Activated CD4-positive, alpha-beta memory T cell treated with anti-CD3 and anti-CD28 coated beads for 36 hours (primary cell): ENCODE results near the gene FARP1. TPM values are rescaled to one million over a fixed set of nuclear protein-coding genes. Genes with fewer than 3 reads are reported as not detected.

Experiments
- CTCF ChIA-PET: fragments of 350-600 bp; sonication (Branson Sonifier 250); formaldehyde crosslinking; loops from one replicate; lab custom pipeline; 2021; ENCODE audit warnings: antibody characterized with exemption, inconsistent platforms; lab: Charles Lee
- POLR2A ChIA-PET: fragments of 350-600 bp; sonication (Branson Sonifier 250); formaldehyde crosslinking; loops from one replicate; lab custom pipeline; 2021; ENCODE audit warnings: antibody characterized with exemption; lab: Charles Lee
- DNase-seq: peaks from one replicate; pipeline ENCODE4 v3.0.0-alpha.2; 2020
- H3K27ac Mint-ChIP-seq: one replicate; pipeline ENCODE4 v1.8.0; 2021; ENCODE audit warnings: mixed read lengths
- H3K27me3 Mint-ChIP-seq: one replicate; pipeline ENCODE4 v1.8.0; 2021; ENCODE audit warnings: mixed read lengths
- H3K36me3 Mint-ChIP-seq: one replicate; pipeline ENCODE4 v1.8.0; 2021; ENCODE audit warnings: mixed read lengths
- H3K4me1 Mint-ChIP-seq: one replicate; pipeline ENCODE4 v1.8.0; 2021; ENCODE audit warnings: low read depth, mixed read lengths
- H3K4me3 Mint-ChIP-seq: one replicate; pipeline ENCODE4 v1.8.0; 2021; ENCODE audit warnings: mild to moderate bottlenecking, mixed read lengths
- H3K9me3 Mint-ChIP-seq: one replicate; pipeline ENCODE4 v1.8.0; 2021; ENCODE audit warnings: mixed read lengths
- intact Hi-C: fragments of 100-400 bp; cut with micrococcal nuclease; formaldehyde crosslinking; loops from one replicate; pipeline ENCODE4 v1.15.1; 2023
- total RNA-seq, 2 experiments: library from RNA; stranded (reverse); gene quantifications; one replicate each; pipeline ENCODE4 v1.2.3, GENCODE V29; 2021

The FARP1 gene
- total RNA-seq, 2 experiments from 2014 or later = 0.56 to 0.64 TPM

DNA sequence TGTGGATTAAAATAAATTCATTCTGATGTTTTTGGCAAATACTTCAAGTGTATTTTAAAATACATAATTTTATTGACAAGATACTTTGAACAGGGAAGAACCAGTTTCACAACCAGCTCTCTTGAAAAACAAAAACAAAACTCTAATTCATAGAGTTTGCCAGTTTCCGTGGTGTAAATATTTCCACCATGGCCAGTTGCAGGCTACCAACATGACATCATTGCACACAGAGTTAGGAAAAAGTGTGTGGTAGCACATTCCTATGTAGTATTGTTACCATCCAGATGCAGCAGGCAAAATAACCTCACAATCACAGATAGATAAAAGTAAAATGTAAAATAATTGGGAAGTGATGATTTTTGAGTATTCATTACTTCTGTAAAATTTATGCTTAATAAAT, 41.9 kb downstream of the FARP1 start:
- no peak overlapping the region for H3K27ac Mint-ChIP-seq
- DNase-seq = no peak
- H3K36me3 Mint-ChIP-seq = no peaks in the 10 kb centered on the region
- intact Hi-C loops = no loop called here
- ChIA-PET CTCF (no interaction called here), POLR2A (no interaction called here)
- no peaks in the 10 kb centered on the region for H3K9me3 Mint-ChIP-seq
- H3K27me3 Mint-ChIP-seq = peaks cover 7% of the 10 kb centered on the region
- no peaks in the 10 kb centered on the region for H3K4me1 Mint-ChIP-seq
- no peak overlapping the region for H3K4me3 Mint-ChIP-seq

DNA sequence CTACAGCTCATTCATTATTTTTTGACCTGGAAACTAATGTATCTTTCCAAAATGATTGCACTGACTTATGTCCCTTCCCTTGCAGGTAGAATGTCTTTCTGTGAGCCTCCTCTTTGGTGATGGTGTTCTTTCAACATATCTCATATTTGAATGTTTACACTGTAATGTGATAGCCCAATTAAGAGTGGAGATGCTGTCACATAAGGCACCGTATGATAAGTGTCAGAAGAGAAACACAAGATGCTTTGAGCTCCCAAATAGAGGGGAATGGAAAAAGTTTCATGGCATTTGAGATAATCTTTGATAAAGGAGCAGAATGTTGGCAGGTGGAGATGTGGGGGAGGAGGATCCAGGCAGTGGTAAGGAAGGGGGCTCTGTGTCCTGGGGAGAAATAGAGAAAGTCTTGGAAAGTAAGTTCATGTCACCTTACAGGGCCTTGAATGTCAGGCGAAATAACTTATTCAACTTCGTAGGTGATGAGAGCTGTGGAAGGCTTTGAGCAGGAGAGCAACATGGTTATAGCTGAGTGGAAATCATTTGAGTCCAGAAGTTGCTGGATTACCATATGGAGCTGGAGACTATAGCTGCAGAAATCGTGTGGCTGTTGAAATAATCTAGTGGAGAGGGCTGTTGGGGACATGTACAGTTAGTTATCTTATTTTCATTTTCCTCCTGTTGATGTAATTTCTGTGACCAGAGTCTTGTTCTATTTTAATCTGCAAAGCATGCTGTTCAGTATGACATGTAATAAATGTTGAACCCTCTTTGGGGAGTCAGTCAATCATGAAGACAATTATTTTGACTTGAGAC, 44.5 kb downstream of the FARP1 start:
- H3K36me3 Mint-ChIP-seq = no peaks in the 10 kb centered on the region
- H3K4me3 Mint-ChIP-seq = no peak overlapping the region
- no peak overlapping the region for H3K27ac Mint-ChIP-seq
- no peaks in the 10 kb centered on the region for H3K4me1 Mint-ChIP-seq
- intact Hi-C loops = no loop called here
- POLR2A ChIA-PET = interaction anchor here (0.5 kb wide), 1 partner anchor 437 kb away, joined by 3 read pairs; no protein-coding TSS in a partner anchor
- H3K9me3 Mint-ChIP-seq = no peaks in the 10 kb centered on the region
- CTCF ChIA-PET = no interaction called here
- DNase-seq = no peak
- H3K27me3 Mint-ChIP-seq = peaks cover 7% of the 10 kb centered on the region

DNA sequence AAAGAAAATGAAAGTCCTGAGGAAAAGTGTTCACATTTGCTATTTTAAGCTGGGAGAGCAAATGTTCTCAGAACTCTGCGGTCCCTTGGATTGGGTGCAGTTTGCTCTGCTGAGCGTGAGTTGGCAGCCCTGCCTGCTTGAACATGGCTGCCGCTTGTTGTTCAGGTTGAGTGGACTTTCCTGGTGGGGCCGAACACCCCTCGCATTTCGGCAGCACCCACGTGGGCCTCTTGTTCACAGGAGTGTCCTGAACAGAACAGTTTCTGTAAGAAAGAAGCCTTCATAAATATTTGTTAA, 45.0 kb downstream of the FARP1 start:
- Mint-ChIP-seq H3K4me3 (no peak overlapping the region), H3K27me3 (peaks cover 7% of the 10 kb centered on the region), H3K9me3 (no peaks in the 10 kb centered on the region), H3K36me3 (no peaks in the 10 kb centered on the region), H3K4me1 (no peaks in the 10 kb centered on the region), H3K27ac (no peak overlapping the region)
- intact Hi-C loops = no loop called here
- DNase-seq = no peak
- CTCF ChIA-PET = no interaction called here
- POLR2A ChIA-PET = no interaction called here

DNA sequence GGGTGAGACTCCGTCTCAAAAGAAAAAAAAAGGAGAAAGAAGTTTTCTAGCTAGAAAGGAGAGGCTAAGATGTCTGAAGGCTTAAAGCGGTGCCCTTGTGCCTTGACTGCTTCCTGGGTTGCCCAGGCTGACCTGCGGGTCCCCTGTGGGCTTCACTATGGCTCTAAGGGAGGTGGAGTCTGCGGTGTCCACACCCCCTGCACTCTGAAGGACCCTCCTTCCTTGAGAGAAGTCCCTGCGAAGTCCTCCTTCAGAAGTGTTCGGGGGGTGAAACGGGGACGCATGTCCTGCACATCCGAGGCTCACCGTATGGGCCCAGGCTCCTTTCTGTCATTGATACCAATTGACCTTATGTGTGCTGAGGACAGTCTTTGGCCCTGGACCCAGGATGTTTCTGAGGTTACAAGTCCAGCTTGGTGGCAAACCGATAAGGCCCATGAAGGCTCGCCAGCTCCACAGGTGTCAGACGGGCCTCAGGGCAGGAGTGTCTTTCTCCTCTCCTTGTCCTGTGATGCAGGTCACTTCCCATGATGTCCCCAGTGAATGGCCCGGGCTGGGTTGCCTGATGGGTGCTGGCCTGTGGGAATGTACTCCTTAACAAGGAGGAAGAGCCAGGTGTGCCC, 45.8 kb downstream of the FARP1 start:
- H3K36me3 Mint-ChIP-seq = no peaks in the 10 kb centered on the region
- ChIA-PET POLR2A (no interaction called here), CTCF (no interaction called here)
- no peaks in the 10 kb centered on the region for H3K4me1 Mint-ChIP-seq
- no peak for DNase-seq
- H3K4me3 Mint-ChIP-seq = no peak overlapping the region
- H3K27ac Mint-ChIP-seq = no peak overlapping the region
- no peaks in the 10 kb centered on the region for H3K9me3 Mint-ChIP-seq
- H3K27me3 Mint-ChIP-seq = peaks cover 7% of the 10 kb centered on the region
- intact Hi-C loops = no loop called here

DNA sequence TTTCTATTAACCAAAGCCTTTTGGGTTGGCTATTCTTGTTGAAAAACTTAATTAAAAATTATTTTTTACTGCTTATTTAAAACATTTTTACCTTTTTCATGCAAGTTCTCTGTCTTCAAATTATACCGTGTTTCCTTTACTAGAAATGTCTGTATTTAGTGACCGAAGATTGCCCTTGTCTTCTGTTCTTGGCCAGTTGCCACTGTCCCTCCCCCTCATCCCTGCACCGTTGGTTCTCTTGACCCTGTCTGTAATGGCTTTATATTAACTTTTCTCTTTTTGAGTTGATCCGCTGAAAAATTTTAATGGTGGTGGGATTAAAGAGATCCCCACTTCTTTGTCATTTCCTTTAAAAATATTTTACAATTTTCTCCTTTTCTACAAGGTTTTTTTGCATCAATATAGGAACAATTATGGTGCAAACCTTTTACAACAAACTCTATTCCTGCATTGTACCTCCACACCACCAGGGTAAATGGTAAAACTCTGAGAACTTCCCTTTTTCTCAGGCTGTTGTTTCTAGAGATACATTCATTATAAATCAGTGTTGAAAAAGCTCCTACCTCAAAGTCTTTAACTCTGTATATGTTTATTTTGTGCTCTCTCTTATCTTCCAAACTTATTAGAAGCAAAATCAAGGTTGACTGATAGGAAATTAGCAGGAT, 47.1 kb downstream of the FARP1 start:
- H3K27me3 Mint-ChIP-seq = peaks cover 7% of the 10 kb centered on the region
- DNase-seq = no peak
- intact Hi-C loops = no loop called here
- H3K27ac Mint-ChIP-seq = no peak overlapping the region
- H3K4me1 Mint-ChIP-seq = no peaks in the 10 kb centered on the region
- CTCF ChIA-PET = interaction anchor here (0.6 kb wide), 1 partner anchor 34 kb away, joined by 3 read pairs; no protein-coding TSS in a partner anchor
- H3K36me3 Mint-ChIP-seq = no peaks in the 10 kb centered on the region
- POLR2A ChIA-PET = no interaction called here
- no peaks in the 10 kb centered on the region for H3K9me3 Mint-ChIP-seq
- no peak overlapping the region for H3K4me3 Mint-ChIP-seq

DNA sequence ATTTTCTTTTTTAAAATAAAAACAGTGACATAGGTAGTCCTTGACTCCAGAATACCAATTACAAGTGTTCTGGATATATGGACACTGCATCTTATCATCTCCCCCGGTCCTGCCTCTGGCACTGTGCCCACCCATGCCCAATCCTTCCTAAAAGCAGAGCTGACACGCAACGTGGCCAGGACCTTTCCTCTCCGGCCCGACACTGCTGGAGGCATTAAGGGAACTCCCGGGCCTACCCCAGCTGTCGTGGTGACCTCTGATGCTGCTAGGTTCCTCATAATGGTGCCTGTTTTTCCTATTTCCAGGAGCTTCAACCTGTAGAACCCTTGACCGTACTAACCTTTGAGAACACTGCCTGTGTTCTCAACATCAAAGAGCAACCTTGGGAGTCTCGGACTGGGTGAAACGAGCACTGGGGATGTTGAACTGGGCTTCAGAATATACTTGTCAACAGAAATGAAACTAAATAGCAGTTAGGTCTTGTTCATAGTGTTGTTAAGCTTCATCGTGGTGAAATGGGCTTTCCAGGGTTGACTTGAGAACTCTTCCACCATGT, 48.1 kb downstream of the FARP1 start:
- ChIA-PET CTCF (interaction anchor here (0.6 kb wide), 1 partner anchor 35 kb away, joined by 3 read pairs; no protein-coding TSS in a partner anchor), POLR2A (no interaction called here)
- H3K4me3 Mint-ChIP-seq = no peak overlapping the region
- H3K36me3 Mint-ChIP-seq = no peaks in the 10 kb centered on the region
- H3K27ac Mint-ChIP-seq = no peak overlapping the region
- H3K27me3 Mint-ChIP-seq = peaks cover 7% of the 10 kb centered on the region
- H3K9me3 Mint-ChIP-seq = no peaks in the 10 kb centered on the region
- intact Hi-C loops = no loop called here
- H3K4me1 Mint-ChIP-seq = no peaks in the 10 kb centered on the region
- no peak for DNase-seq

DNA sequence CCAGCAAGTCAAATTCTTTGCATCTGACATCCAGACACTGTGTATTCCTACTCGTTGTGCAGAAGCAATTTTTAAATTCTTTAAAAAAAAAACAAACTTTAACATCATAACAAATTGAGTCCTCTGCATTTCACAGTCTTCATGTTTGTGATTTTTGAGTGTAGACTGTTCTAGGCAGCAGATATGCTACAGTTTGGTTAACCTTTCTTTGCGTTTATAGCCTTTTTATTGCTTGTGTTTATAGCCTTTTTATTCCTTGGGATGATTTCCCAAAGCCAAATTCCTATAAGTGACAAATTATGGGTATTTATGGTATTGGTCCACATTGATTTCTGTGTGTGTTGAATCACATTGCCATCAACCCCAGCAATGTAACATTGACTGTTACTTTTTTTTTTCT, 49.1 kb downstream of the FARP1 start:
- intact Hi-C loops = no loop called here
- no peaks in the 10 kb centered on the region for H3K36me3 Mint-ChIP-seq
- H3K9me3 Mint-ChIP-seq = no peaks in the 10 kb centered on the region
- POLR2A ChIA-PET = no interaction called here
- peaks cover 4% of the 10 kb centered on the region for H3K27me3 Mint-ChIP-seq
- no peaks in the 10 kb centered on the region for H3K4me1 Mint-ChIP-seq
- no peak for DNase-seq
- no peak overlapping the region for H3K27ac Mint-ChIP-seq
- no peak overlapping the region for H3K4me3 Mint-ChIP-seq
- CTCF ChIA-PET = no interaction called here

DNA sequence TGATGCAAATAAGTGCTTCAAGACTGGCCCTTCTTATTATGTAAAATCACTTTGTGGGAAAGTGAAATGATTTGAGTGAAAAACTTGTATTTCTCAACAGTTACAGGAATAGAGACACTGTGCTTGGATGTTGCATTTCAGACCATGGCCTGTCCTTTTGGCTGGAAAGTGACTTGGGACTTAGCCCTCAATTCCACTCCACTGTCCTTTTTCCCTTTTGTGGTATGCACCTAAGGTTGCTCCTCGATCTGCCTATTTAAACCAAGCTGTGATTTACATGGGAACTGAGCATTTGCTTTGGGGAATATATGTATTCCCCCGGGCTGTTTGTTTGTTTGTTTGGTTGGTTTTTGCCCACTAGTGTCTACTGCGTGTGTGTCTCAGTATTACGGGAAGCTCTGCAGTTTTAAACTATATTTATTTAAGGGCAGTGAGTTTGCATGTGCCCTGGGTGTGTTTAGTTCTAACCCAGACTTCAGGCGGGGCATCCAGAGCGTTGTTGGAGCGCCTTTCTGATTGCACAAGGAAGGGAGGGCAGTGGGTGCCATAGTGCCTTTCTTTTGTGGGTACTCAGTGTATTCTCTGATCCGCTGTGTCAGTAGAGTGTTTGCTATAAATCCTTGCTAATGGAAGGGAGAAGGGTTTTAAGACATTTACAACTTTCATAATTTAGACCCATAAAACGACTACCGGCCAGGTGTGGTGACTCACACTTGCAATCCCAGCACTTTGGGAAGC, 52.3 kb downstream of the FARP1 start:
- Mint-ChIP-seq H3K9me3 (no peaks in the 10 kb centered on the region), H3K27me3 (no peaks in the 10 kb centered on the region), H3K36me3 (no peaks in the 10 kb centered on the region), H3K4me1 (no peaks in the 10 kb centered on the region), H3K4me3 (no peak overlapping the region), H3K27ac (no peak overlapping the region)
- CTCF ChIA-PET = no interaction called here
- DNase-seq = no peak
- POLR2A ChIA-PET = no interaction called here
- intact Hi-C loops = no loop called here

DNA sequence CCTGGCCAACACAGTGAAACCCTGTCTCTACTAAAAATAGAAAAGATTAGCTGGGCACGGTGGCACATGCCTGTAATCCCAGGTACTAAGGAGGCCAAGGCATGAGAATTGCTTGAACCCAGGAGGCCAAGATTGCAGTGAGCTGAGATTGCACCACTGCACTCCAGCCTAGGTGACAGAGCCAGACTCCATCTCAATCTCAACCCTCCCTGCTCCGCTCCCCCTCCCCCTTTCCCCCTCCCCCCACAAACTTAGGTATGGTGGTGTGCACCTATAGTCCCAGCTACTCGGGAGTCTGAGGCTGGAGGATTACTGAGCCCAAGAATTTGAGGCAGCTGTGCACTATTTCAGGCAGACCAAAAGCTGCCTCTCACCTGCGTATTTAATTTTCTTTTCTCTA, 55.8 kb downstream of the FARP1 start:
- Mint-ChIP-seq H3K4me3 (no peak overlapping the region), H3K27ac (no peak overlapping the region), H3K9me3 (no peaks in the 10 kb centered on the region), H3K36me3 (no peaks in the 10 kb centered on the region), H3K4me1 (no peaks in the 10 kb centered on the region), H3K27me3 (peaks cover 2% of the 10 kb centered on the region)
- ChIA-PET POLR2A (no interaction called here), CTCF (no interaction called here)
- DNase-seq = no peak
- intact Hi-C loops = no loop called here

DNA sequence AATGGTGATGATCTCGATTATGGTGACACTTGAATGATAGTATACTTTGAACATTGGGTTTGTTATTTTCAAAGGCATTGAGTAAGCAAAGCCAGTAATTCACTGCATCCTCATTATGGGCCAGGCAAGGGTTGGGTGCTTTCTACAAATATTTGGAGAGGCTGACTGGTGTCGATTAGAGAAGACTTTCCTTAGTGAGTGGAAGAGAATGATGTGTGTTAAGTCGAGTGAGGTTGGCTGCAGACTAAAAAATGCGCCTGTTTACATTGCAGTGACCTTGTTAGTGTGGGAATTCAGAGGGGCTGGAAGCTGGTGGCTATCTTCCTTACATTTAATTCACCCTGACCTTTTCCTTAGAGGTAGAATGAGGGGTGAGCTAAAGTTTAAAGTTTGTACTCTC, 56.6 kb downstream of the FARP1 start:
- Mint-ChIP-seq H3K4me1 (no peaks in the 10 kb centered on the region), H3K9me3 (no peaks in the 10 kb centered on the region), H3K27me3 (peaks cover 2% of the 10 kb centered on the region), H3K4me3 (no peak overlapping the region), H3K27ac (no peak overlapping the region), H3K36me3 (no peaks in the 10 kb centered on the region)
- no peak for DNase-seq
- intact Hi-C loops = no loop called here
- POLR2A ChIA-PET = no interaction called here
- CTCF ChIA-PET = no interaction called here

DNA sequence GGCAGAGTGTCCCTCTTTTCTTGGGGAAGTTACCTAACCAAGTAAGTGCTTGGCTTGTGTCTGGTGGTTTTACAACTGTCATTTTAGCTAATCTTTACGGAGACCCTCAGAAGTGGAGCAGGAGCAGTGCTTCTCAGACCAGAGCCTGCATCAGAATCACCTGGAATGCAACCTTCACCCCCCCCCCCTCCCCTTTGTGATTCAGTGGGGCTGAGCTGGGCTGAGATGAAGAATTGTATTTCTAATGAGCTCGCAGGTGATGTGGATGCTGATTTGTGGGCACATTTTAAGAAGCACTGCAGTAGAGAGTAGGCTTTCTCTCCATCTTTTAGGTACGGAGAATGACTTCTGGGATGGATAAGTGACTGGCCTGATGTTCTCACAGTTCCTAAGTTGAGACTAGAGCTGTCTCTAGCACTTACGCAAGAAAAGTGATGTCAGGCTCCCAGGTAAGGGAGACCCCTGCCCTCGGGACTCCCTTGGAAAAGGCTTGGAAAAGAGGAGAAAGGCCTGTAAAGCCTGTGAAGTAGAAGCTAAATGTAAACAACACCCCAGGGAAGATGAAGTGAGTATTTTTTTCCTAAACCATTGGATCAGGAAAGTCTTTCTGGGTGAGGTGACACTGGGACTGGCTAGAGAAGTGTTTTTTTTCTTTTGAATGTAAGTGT, 57.5 kb downstream of the FARP1 start:
- H3K4me3 Mint-ChIP-seq = no peak overlapping the region
- H3K4me1 Mint-ChIP-seq = no peaks in the 10 kb centered on the region
- no peaks in the 10 kb centered on the region for H3K36me3 Mint-ChIP-seq
- DNase-seq = no peak
- intact Hi-C loops = no loop called here
- no peak overlapping the region for H3K27ac Mint-ChIP-seq
- H3K9me3 Mint-ChIP-seq = peaks cover 2% of the 10 kb centered on the region
- H3K27me3 Mint-ChIP-seq = peaks cover 2% of the 10 kb centered on the region
- ChIA-PET CTCF (no interaction called here), POLR2A (no interaction called here)
